SW 1271 (cell line): ENCODE measurements around the gene SMARCA2.

Experiments used
- DNase-seq, 2 experiments: peaks; one replicate each; lab custom pipeline; 2025; lab: John Stamatoyannopoulos, UW

Gene SMARCA2

DNA sequence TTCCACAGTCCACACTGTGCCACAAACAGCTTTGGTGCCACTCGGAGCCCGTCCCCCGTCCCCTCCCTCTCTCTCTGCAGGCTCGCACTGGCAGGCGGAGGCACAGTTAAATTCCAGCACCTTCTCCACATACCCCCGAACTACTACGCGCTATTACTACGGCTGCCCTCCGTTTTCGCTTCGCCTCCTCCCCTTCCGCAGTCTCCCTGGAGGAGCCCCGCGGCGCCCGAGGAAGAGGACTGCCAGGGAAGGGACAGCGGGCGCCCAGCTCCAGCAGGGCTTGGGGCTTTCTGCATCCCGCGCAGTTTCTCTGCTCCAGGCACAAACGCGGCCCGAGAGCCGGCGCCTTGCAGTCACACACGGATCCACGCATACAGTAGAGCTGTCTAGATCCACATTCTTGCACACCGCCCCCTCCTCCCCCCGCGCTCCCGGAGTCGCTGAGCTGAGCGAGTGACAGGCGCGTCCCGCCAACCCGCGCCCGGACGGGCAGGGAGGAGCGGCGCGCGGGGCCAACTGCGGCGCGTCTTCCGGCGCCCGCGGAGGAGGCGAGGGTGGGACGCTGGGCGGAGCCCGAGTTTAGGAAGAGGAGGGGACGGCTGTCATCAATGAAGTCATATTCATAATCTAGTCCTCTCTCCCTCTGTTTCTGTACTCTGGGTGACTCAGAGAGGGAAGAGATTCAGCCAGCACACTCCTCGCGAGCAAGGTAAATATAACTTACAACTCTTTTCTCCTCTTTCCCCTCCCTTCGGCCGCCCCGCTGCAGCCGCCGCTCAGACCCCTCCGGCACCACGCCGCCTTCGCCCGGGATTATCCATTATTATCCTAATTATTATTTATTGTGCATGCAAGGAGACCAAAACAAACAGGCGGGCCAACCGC is at the start of gene SMARCA2:
SMARCA2 (plus strand) TSS at position 652 of the 885 bp plus-strand sequence. CDS start 13,676 bp downstream, outside the sequence.
- peak; percentile 50 to 62 for DNase-seq

DNA sequence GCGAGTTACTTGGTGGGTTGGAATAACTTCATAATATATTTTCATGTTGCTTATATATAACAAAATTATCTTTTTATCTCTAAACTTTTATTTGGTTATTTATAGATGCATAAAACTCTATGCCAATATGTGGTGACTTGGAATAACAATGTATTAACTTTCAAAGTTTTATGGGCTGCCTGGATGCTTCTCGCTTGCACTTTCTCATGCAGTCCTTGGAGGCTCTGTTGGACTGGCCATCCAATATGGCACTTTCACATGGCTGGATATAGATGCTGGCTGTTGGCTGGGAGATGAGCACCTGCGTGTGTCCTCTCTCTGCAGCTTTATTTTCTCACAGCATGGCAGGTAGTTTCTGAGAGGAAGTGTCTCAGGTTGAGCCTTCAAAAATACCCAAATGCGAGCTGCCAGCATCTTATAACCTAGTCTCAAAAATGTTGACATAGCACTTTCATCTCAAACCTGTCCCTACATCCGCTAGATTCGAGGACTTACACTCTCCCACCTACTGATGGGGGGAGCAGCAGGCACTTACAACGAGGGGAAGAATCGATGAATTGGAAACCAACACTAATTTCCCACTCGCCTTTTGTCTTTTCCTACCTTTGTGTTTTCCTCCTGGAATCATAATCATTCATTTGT is 48.3 kb upstream of the SMARCA2 start:
- no peak for DNase-seq

DNA sequence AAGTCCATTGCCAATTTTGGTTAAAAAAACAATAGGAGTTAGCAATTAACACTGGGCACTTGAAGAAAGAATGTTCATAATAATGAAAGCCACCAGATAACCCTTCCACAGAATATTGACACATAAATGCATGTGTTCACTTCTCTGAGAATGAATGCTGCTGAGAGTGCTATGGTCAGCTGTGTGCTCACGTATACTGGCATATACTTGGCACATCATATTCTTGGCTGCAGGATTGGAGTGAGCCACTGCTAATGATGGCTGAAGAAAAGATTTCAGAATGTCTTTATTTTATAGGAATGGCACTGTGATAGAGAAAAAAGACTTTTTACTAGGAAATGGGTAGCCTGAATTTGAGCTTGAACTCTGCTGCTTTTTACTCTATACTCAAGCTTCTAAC is 46.0 kb upstream of the SMARCA2 start:
- no peak for DNase-seq

DNA sequence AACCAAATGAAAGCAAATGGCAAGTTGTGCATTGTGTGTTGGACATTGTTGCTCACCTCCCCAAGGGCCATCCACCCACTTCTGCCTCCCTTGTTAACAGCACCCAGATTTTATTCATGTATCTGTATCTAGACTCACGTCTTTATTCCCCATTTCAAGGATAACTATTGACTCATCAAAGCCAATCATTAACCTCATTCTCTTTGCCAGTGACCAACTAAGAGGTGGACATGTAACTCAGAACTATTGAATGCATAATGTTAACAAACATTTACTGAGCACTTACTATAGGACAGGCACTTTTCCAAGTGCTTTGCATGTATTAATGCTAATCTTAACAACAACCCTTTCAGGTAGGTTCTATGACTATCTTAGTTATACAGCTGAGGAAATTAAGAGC is 45.2 kb upstream of the SMARCA2 start:
- DNase-seq = no peak

DNA sequence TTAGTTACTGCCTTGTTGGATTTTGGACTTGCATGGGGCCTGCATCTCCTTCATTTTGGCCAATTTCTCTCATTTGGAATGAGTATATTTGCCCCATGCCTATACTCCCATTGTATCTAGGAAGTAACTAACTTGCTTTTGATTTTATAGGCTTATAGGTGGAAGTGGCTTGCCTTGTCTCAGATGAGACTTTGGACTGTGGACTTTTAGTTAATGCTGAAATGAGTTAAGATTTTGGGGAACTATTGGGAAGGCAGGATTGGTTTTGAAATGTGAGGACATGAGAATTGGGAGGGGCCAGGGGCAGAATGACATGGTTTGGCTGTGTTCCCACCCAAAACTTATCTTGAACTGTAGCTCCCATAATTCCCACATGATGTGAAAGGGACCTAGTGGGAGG is 42.5 kb upstream of the SMARCA2 start:
- DNase-seq = no peak

DNA sequence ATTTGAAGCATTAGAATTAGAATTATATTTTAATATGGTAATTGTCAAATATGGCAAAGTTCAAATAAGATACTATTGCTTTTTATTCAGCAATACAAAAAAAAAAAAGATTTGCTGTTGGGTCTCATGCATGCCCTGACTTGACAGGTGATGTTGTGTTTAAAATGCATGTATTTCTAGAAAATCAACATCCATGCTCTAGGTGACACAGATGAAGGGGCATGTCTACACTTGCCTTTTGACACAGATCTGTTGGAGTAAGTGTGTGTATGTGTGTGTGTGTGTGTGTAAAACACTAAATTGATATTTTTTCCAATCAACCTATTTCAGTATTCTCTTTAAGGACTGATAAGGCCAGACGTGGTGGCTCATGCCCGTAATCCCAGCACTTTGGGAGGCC is 38.1 kb upstream of the SMARCA2 start:
- no peak for DNase-seq

DNA sequence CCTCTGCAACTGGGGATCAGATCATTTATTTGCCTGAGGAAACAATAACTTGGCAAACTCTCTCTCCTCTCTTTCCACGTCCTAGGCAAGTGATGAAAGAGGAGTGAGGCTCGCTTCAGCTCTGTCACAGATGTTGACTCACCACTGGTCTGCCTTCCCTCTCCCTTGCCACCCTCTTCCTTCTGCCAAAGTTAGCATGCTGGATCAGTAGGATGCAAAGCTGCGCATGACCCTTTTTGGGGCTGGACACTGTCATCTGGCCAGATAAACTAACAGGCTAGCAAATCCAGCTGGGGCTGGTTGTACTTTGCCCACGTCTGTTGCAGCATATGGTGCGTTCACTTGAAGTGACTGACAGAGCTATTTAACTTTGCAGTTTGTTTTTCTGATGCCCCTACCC is 36.2 kb upstream of the SMARCA2 start:
- DNase-seq = no peak

DNA sequence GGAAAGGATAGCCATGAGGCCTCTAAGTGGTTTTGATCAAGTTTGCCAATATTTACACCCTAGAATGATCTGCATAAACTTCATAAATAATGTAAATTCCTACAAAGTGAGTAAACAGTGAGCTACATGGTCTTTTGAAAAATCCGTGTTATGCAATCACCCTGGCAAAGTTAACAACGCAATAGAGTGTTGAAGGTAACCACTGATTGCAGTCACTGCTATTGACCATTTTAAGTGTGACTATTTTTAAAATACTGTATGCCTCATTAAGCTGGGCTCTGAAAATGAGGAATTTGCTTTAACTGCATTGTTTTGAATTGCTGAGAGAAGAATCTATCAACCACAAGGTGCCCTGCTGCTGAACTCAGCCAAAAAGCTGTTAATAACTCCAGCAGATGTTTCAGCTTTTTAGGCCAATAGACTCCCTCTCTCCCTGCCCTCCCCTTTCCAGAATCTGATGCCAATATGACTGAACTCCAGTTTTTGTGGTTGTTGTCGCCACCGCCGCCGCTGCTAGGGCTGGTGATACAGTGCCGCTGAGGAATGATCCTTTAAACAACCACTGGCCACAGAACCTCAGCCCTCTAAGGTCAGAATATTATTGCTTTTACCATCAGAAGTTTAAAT is 35.3 kb upstream of the SMARCA2 start:
- no peak for DNase-seq

DNA sequence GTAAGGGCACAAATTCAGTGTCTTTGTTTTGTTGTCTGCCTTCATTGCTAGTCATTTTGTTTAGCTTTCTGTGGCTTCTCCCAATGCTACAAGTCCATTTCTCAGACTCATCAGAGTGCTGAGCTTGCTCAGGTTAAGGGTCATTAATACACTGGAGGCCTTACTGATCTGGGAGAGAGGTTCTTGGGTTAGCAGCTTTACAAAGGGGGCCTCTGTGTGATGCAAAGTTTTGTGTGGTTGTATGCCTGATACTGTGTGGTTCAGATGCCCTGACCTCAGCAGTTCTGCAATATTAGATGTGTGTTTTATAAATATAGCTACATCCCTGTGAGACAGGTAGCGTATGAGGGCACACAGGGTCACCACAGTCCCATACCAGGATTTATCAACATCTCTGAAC is 34.8 kb upstream of the SMARCA2 start:
- no peak for DNase-seq

DNA sequence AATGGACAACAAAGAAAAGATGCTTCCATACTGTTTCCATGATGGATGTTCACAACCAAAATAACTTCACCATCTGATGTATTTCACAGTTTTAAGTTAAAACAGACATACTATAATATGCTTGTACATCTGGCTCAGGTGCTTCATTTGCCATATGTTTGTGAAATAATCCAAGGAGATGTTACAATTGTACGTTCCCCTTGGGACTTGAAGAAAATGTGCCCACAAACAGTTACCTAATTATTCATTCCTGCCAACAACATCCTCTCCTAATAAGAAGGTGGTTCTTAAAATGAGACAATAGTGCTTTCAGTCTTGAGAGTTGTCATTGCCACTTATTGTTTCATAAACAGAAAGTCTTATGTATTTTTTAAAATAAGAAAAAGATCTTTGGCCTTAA is 33.1 kb upstream of the SMARCA2 start:
- DNase-seq = no peak

DNA sequence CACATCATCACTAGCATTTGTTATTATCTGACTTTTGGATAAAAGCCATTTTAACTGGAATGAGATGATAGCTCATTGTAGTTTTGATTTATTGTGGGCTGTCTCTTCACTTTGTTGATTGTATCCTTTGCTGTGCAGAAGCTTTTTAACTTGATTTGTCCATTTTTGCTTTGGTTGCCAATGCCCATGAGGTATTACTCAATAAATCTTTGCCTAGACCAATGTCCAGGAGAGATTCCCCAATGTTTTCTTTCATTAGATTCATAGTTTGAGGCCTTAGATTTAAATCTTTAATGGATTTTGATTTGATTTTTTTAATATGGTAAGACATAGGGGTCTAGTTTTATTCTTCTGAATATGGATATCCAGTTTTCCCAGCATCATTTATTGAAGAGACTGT is 28.8 kb upstream of the SMARCA2 start:
- no peak for DNase-seq

DNA sequence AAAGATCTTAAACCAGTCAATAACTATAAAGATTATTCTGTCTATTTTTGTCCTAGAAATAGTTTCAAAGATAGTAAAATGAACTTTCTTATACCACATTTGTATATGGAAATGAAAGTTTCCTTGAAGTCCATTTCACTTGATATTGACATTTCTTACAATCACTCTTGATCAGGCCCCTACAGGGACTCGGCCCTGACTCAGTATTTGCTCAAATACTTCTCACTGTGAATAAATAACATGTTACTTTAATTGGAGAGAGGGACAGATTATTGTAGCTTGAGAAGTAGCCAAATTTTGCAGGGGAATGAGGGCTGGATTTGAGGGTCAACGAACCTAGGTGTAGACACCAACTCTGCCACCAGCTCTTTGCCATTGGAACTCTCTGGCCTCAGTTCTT is 25.6 kb upstream of the SMARCA2 start:
- no peak for DNase-seq

DNA sequence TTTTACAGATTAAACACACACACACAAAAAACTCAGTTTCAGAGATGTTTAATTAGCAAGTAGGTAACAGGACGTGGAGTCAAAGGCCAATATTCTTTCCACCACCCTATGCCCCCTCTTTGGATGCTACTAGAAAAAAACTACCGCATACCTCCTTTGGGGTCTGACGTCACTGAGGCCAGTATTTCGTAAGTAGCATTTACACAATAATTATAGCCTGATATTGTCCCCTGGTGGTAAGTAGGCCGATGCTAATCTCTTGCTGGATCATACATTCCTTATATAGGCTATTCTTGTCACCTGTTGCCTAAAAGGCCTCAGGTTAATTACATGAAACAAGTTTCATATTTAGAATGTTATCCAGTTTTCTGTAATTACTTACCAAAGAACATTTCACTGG is 21.0 kb upstream of the SMARCA2 start:
- no peak for DNase-seq

DNA sequence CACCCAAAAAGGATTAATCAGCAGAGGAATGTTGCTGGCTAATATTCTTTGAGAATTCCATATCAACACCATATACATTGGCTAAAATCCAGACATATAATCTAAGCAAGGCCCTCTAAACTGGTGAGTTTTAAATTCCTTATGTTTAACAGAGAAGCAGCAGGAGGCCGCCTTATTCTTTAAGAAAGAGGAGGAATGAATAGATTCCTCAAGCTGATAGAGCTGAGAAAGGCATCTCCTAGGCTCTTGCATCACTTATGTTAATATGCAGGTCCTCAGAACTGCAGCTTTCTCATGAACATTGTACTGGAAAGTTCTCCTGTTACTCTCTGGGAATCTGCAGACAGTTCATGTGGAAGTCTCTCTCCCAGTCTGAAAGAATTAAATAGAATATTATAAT is 20.1 kb upstream of the SMARCA2 start:
- no peak for DNase-seq

DNA sequence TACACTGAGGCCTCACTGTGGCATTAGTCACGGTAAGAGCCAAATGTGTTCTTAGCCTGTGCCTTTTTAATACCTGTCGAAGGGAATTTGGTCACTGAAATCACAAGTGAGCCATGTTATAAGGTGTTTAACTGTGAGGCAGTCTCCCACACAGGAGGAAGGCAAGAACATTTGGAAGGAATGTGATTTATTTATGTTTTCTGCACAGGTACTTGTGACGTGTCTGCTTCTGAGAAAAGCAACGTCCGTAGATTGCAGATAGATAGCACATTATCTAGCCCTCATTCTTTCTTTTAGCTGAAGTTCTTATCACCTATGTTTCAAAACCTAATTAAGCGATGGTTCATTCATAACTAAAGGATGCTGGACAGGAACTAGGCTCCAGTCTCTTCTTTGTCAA is 19.0 kb upstream of the SMARCA2 start:
- DNase-seq = no peak

DNA sequence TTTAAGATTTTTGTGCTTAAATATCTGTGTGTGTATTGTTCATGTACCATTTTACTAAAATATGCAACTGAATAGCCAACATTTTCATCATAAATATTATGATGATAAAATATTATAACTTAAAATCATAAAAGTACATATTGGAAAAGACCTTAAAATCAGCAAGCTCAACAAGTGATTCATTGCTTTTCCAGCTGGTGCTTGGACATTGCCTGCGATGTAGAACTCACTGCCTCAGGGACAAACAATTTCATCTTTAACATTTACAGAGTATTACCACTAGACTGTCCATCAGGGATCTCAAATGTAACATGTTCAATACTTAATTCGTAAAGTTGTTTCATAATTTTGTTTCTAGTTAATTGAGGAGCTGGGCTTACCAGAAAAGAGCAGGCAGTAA is 17.5 kb upstream of the SMARCA2 start:
- DNase-seq = no peak

DNA sequence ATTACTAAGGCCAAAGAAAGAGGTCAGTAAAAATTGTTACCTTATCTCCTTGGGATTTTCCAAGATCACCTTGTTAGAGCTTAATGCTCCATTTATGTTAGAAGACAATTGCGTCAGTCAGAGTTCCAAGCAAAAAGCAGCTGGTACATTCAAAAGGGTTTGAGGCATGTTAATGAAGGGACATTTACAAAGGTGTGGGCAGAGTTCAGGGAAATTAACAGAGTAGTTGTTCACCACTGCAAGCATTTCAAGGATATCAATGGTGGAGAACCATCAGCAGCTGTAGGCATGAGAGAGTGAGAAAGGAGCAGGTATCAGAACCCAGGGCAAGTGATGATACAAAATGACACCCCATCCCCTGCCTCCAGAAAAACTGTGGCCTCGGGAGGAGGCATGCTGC is 17.0 kb upstream of the SMARCA2 start:
- DNase-seq = no peak

DNA sequence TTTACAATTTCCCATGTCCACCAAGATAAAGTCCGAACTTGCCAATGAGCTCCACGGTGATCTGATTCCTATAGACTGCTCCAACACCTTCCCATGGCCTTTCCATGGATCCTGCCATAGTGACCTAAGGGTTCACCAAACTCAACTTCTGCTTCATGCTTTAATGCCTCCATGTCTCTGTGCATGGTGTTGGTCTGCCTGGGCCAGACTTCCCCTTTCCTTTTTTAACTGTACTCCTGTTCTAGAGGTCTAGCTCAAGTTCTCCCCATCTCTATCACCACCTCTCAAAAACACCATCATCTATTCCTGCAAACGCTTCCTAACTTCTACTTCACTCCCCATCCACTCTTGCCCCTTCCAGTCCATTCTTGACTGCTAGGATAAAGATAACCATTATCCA is 14.8 kb upstream of the SMARCA2 start:
- DNase-seq = no peak

DNA sequence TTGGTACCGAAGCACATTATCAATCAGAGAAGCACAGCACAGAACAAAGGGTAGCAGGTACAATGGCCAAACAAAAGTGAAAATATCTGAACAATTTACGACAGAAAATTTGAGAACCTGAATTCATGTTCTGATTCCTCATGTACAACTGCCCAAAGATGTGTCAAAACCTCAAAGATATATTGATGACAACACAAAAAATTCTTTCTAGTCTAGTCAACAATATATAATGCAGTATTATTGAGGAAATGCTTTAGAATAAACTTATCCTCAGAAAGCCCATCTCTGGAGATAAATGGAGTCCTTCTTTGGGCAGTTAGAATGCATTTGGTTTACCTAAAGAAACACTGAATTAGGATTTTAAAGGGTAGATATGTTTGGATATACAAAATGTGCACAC is 6.8 kb upstream of the SMARCA2 start:
- DNase-seq = no peak

DNA sequence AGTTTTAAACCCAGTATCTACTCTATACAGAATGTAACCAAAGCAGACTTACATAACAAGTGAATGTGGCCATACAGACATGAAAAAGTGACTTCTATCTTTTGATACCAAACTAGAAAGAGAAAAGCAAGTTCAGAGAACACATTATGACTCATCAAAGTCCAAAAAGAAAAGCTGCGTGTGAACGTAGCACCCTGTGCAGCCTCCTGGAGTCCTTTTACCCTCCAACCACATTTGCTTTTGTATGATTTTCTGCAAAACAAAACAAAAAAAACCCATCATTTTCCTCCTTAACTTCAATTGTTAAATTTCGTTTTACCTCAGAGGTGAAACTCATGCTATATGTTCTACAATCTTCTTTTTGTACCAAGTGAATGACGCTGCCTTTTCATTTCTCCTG is 2.8 kb upstream of the SMARCA2 start:
- DNase-seq = no peak

DNA sequence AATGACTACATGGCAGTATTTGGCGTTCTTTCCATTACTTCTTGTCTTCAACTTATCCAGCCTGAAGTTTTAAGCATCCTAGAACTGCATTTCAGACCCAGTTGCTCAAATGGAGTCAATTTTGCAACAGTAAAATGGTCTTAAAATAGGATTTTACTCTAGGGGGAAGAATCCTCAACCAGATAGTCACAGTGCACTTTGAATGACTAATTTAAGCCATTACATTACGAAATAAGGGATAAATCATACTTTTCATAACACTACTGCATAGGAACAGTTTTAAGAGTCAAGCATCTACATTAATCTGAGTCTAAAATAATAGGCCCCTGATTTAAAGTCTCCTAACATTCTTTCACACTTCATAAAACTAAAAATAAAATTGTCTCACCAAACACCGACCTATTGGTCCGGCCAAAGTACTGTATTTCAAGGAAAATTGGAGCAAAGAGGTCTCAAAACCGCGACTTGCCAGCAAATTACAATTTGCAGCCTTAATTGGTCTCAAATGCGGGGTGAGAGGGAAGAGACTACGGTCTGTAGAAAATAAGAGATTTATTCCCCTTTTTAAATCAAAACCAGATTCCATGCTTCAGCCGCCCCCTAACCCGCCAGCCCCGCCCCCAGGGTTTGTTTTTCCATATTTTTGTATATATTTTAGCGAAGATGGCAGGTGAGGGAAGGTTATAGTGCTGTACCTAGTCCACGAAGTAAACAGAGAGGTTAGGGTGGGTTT is 1.2 kb upstream of the SMARCA2 start:
- DNase-seq = no peak

DNA sequence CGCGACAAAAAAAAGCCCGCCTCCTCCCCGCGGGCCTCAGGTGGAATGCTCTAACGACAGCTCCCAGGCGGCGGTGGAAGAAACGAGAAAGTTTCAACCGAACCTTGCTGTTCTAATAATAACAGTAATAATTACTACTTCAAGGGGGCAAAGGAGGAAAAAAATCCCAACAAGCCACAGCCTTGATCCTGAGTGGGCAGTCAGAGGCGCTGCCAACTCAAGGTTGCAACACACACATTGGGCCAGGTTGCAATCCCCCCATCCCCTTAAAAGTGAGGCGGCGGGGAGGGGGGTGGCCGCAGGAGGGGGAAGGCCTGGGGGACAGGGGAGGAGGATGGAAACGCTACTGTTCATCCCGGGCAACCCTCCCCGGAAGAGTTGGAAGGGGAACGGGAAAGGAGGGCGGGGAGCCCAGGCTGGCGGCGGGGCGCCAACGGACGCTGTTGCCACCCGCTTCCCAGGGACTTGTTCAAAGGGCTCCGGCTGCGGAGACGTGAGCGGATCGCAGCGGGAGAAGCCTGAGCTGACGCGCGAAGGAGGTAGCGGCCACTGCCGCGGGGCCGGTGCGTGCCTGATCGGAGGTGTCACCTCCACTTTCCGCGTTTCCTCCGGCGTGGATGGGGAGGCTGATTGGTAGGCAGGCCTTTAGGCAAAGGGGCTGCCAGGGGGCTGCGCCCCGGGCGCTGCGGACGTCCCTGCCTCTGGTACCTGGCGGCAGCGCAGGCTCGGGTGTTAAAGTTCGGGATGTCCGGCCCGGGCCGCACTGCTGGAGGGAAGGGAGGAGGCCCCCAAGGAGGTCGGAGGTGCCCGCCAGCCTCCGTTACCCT is 647 bp downstream of the SMARCA2 start:
- peak in 1 of 2 experiments; percentile 16 for DNase-seq
